Thymus (tissue), 11 donors: ENCODE data around the gene ZNF91. TPM values are rescaled to one million over a fixed set of nuclear protein-coding genes. Genes with fewer than 3 reads are reported as not detected.
"Not testable (repeated sequence)": the region's sequence is repeated elsewhere in the genome, so short reads cannot be mapped to it uniquely, and the experiment has no call there.

ENCODE experiments used
- DNase-seq, 9 donors: peaks; one replicate each; pipeline ENCODE4 v3.0.0-alpha.2; 2013; ENCODE audit warnings: low spot score in 9 of 9, low read depth in 6 of 9, missing footprints in 1 of 9
- H3K27ac ChIP-seq, 2 donors: one replicate each; pipeline ENCODE4 v1.5.1; 2013; ENCODE audit warnings: control low read depth in 1 of 2, low read depth in 1 of 2, low read length in 1 of 2, mild to moderate bottlenecking in 1 of 2, moderate library complexity in 1 of 2
- H3K27me3 ChIP-seq, 2 donors: one replicate each; pipeline ENCODE4 v1.5.1; 2013; ENCODE audit warnings: low read length in 1 of 2; ENCODE audit not compliant: control insufficient read depth in 2 of 2, insufficient read depth in 1 of 2
- H3K36me3 ChIP-seq, 2 donors: one replicate each; pipeline ENCODE4 v1.5.1; 2013; ENCODE audit warnings: low read length in 1 of 2, mild to moderate bottlenecking in 1 of 2, moderate library complexity in 1 of 2; ENCODE audit not compliant: control insufficient read depth in 2 of 2, insufficient read depth in 2 of 2
- H3K4me1 ChIP-seq, 2 donors: one replicate each; pipeline ENCODE4 v1.5.1; 2013; ENCODE audit warnings: low read length in 2 of 2; ENCODE audit not compliant: control insufficient read depth in 2 of 2, insufficient read depth in 2 of 2
- H3K4me3 ChIP-seq, 2 donors: one replicate each; pipeline ENCODE4 v1.5.1; 2013; ENCODE audit warnings: low read length in 2 of 2, control low read depth in 1 of 2, mild to moderate bottlenecking in 1 of 2
- H3K9me3 ChIP-seq, 2 donors: one replicate each; pipeline ENCODE4 v1.5.1; 2013; ENCODE audit warnings: low read length in 1 of 2, mild to moderate bottlenecking in 1 of 2; ENCODE audit not compliant: control insufficient read depth in 2 of 2, insufficient read depth in 1 of 2
- WGBS: extraction: QIAGEN DNeasy Blood & Tissue Kit; methylation state at CpG from one replicate; pipeline ENCODE4 v1.1.7; 2013; 5-methylcytosine and 5-hydroxymethylcytosine counted together
- polyA plus RNA-seq: library from polyadenylated mRNA; stranded (reverse); fragments of 200-250 nt; gene quantifications from one replicate; pipeline ENCODE4 v1.2.3, GENCODE V29; 2013
- total RNA-seq: library from RNA; stranded (reverse); fragments of 120-200 nt; gene quantifications from one replicate; pipeline ENCODE4 v1.2.4, GENCODE V29; 2013
- donor health status: healthy.

Gene ZNF91
- total and polyA plus RNA-seq, 2 donors = 17.8 to 38.5 TPM

DNA sequence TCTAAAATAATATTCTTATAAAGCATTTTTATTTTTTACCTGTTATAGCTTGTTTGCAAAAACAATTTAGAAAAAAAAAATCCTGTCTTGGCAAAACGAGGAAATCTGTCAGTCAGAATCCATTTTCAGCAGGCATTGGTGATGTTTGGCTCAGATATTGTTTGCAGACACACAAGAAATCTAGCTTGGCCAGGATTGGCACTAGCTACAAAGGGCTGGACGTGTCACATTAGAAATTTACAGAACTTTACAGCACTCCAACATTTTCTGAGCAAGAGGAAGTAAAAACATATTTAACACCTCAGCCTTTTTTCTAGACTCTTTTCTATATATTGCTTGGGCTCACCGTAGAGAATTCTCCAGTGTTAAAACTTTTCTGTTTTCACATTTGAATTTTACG, 9.9 kb downstream of the ZNF91 start:
- H3K36me3 ChIP-seq = peaks cover 20 to 45% of the 10 kb centered on the region in 2 donors
- H3K27ac ChIP-seq = no peak overlapping the region
- H3K9me3 ChIP-seq = peaks cover 11 to 22% of the 10 kb centered on the region in 2 donors
- WGBS = 96% methylated on average over 4 of the region's 4 CpGs
- no peaks in the 10 kb centered on the region for H3K4me1 ChIP-seq
- DNase-seq = no peak
- no peak overlapping the region for H3K4me3 ChIP-seq
- no peaks in the 10 kb centered on the region for H3K27me3 ChIP-seq

DNA sequence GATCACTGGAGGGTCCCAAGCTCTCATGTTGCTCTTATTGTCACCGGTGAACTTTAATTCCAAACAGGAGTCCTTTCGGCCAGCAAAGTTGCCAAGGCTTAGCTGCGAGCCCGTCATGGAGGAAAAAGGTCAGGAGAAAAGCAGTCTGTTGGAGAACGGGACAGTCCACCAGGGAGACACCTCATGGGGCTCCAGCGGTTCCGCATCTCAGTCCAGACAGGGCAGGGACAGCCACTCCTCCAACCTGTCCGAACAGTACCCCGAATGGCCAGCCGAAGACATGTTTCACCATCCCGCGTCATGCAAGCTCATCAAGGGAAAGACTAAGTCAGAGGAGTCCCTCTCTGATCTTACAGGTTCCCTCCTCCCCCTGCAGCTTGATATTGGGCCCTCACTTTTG, 10.4 kb downstream of the ZNF91 start:
- peaks cover 20 to 45% of the 10 kb centered on the region in 2 donors for H3K36me3 ChIP-seq
- H3K4me1 ChIP-seq = no peaks in the 10 kb centered on the region
- no peak overlapping the region for H3K4me3 ChIP-seq
- peaks cover 11 to 26% of the 10 kb centered on the region in 2 donors for H3K9me3 ChIP-seq
- peak overlapping the region in 1 of 2 donors; percentile 0 for H3K27ac ChIP-seq
- no peak for DNase-seq
- no peaks in the 10 kb centered on the region for H3K27me3 ChIP-seq
- 96% methylated on average over 12 of the region's 12 CpGs for WGBS

DNA sequence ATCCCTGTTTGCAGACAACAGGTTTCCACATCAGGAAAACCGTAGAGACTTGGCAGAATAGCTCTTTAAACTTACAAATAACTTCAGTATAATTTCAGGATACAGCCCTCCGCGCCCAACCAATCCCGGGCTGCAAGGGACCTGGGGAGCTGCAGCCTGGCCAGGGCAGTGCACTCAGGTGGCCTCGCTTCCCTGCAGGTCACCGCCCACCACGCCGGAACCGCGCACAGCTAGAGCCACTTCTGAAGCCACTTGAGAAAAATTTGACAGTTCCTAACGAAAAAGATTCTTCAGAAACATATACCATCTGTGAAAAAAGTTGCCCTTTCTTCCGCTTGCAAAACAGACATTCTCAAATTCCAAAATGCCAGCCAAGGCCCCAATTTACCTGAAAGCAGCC, 11.1 kb downstream of the ZNF91 start:
- no peak overlapping the region for H3K4me3 ChIP-seq
- peaks cover 14 to 26% of the 10 kb centered on the region in 2 donors for H3K9me3 ChIP-seq
- no peak for DNase-seq
- H3K27me3 ChIP-seq = no peaks in the 10 kb centered on the region
- peaks cover 23 to 43% of the 10 kb centered on the region in 2 donors for H3K36me3 ChIP-seq
- H3K4me1 ChIP-seq = no peaks in the 10 kb centered on the region
- no peak overlapping the region for H3K27ac ChIP-seq
- 98% methylated on average over 12 of the region's 12 CpGs for WGBS

DNA sequence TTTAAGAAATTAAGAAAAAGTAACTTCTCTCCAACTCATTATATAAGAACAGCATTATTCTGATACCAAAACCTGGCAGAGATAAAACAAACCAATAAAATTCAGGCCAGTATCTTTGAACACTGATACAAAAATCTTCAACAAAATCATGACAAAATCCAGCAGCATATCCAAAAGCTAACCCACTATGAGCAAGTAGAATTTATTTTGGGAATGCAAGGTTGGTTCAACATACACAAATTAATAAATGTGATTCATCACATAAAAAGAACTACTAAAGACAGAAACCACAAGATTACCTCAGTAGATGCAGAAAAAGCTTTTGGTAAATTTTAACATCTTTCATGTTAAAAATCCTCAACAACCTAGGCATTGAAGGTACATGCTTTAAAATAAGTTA, 12.3 kb downstream of the ZNF91 start:
- no peak for DNase-seq

DNA sequence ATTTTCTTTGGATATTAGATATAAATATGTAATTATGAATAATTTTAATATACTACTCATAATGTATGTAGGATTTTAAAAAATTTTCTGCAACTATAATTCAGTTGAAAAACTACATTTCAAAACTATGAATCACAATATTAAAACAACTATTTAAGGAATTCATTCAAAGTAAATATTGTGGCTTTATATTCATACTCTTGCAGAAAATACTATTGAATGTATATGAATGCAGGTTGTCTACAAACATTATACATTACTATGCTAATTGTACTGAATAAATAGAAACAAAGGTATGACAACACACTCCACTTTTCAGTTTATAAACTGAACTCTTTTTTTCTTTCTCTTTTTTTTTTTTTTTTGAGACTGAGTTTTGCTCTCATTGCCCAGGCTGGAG, 14.2 kb downstream of the ZNF91 start:
- Histone ChIP-seq H3K27me3 (no peaks in the 10 kb centered on the region), H3K4me3 (no peak overlapping the region), H3K4me1 (no peaks in the 10 kb centered on the region), H3K36me3 (peaks cover 23 to 30% of the 10 kb centered on the region in 2 donors), H3K27ac (no peak overlapping the region), H3K9me3 (peaks cover 14 to 33% of the 10 kb centered on the region in 2 donors)
- DNase-seq = no peak

More for the DNA sequence above, 12.3 kb downstream of the ZNF91 start:
- Histone ChIP-seq H3K9me3 (peaks cover 14 to 26% of the 10 kb centered on the region in 2 donors), H3K36me3 (peaks cover 23 to 36% of the 10 kb centered on the region in 2 donors), H3K27me3 (no peaks in the 10 kb centered on the region), H3K4me1 (no peaks in the 10 kb centered on the region), H3K4me3 (no peak overlapping the region), H3K27ac (no peak overlapping the region)

DNA sequence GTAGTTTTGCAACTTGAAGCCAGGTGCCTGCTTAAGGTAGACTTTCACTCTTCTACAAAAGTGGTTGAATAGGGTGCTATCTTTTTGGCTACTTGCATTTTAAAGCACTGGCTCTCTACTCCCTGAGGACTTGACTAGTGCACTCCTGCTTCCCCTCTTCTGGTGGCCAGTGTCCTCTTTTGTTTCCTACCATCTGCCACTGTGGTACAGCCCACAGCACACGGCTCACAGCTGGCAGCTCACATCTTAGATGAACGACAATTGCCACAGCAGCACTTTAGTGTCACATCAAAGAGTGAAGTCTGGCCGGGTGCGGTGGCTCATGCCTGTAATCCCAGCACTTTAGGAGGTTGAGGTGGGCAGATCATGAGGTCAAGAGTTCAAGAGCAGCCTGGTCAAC, 15.6 kb downstream of the ZNF91 start:
- Histone ChIP-seq H3K27ac (peak overlapping the region; percentile 37 to 58), H3K9me3 (peaks cover 9 to 33% of the 10 kb centered on the region in 2 donors), H3K36me3 (peaks cover 17 to 26% of the 10 kb centered on the region in 2 donors)
- peak in 5 of 9 donors; percentile 12 to 51 (median 21) for DNase-seq
- not testable (repeated sequence) for H3K4me3 ChIP-seq, H3K27me3 ChIP-seq, H3K4me1 ChIP-seq
- 95% methylated on average over 4 of the region's 4 CpGs for WGBS

DNA sequence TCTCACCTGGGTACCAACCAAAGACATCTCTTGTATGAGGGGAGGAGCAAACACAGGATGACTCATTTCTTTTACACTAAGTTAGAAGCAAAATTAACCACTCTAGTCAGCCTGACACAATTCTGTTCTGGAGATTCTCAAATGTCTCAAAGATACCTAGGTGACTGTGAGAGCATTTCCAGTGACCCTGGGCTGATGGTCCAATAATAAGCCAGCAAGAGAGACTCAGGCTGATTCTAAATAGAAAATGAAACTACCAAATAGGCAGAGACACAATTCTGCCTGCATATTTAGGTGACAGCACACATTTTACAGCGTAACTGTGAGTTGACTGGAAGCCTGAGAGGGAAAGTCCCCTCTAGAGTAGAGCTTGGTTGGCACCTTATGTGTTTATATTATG, 16.3 kb downstream of the ZNF91 start:
- DNase-seq = no peak
- H3K4me1 ChIP-seq = no peaks in the 10 kb centered on the region
- H3K27me3 ChIP-seq = no peaks in the 10 kb centered on the region
- peaks cover 4 to 25% of the 10 kb centered on the region in 2 donors for H3K9me3 ChIP-seq
- no peak overlapping the region for H3K27ac ChIP-seq
- no peak overlapping the region for H3K4me3 ChIP-seq
- H3K36me3 ChIP-seq = peaks cover 12 to 23% of the 10 kb centered on the region in 2 donors
- WGBS = 94% methylated on average over 1 of the region's 1 CpG

DNA sequence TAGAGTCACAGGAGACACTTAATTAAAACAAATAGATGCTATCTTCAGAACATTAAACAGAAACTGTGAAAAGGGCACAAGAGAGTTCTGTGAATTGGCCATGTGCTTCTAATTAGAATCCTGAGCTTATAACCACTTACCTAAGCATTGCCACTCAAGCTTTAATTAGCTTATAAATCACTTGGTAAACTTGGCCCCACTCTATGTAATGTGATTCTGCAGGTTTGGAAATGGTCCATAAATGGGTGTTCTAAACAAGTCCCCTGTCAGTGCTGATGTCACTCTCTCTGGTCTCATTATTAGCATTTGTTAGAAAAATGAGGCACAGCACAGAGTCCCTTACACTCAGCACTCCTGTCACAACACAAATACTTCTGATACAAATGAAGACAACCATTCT, 18.0 kb downstream of the ZNF91 start:
- Histone ChIP-seq H3K27me3 (no peaks in the 10 kb centered on the region), H3K9me3 (peaks cover 4 to 18% of the 10 kb centered on the region in 2 donors), H3K36me3 (peaks cover 17 to 24% of the 10 kb centered on the region in 2 donors), H3K4me3 (no peak overlapping the region), H3K27ac (no peak overlapping the region), H3K4me1 (no peaks in the 10 kb centered on the region)
- no peak for DNase-seq

DNA sequence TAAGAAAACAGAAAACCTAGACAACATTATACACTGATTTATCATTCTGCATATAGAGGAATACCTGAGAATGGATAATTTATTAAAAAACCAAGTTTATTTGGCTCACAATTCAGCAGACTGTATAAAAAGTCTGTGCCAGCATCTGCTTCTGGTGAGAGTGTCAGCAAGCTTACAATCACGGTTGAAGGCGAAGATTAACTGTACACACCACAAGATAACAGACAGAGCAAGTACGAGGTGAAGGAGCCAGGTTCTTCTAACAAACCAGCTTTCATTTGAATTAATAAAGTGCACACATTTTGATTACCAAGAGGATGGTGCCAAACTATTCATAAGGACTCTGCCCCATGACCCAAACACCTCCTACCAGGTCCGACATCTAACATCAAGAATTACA, 28.8 kb downstream of the ZNF91 start:
- H3K9me3 ChIP-seq = peaks cover 24 to 28% of the 10 kb centered on the region in 2 donors
- no peak overlapping the region for H3K4me3 ChIP-seq
- DNase-seq = no peak
- WGBS = 98% methylated on average over 4 of the region's 4 CpGs
- no peaks in the 10 kb centered on the region for H3K27me3 ChIP-seq
- no peaks in the 10 kb centered on the region for H3K4me1 ChIP-seq
- no peak overlapping the region for H3K27ac ChIP-seq
- H3K36me3 ChIP-seq = peaks cover 10 to 29% of the 10 kb centered on the region in 2 donors

DNA sequence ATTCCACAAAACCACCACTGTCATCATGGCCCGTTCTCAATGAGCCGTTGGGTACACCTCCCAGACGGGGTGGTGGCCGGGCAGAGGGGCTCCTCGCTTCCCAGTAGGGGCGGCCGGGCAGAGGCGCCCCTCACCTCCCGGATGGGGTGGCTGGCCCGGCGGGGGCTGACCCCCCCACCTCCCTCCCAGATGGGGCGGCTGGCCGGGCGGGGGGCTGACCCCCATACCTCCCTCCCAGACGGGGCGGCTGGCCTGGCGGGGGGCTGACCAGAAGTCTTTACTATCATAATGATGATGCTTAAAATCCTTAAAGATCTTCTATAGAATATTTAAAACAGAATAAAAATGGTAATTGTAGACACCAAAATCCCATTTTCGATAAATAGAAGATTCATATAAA, 29.2 kb downstream of the ZNF91 start:
- H3K4me3 ChIP-seq, H3K27ac ChIP-seq, H3K4me1 ChIP-seq, H3K27me3 ChIP-seq, DNase-seq: not testable (repeated sequence)
- Histone ChIP-seq H3K9me3 (peaks cover 23 to 26% of the 10 kb centered on the region in 2 donors), H3K36me3 (peaks cover 8 to 27% of the 10 kb centered on the region in 2 donors)
- 98% methylated on average over 18 of the region's 18 CpGs for WGBS
